Stimulated activated CD8-positive, alpha-beta memory T cell treated with anti-CD3 and anti-CD28 coated beads, Interleukin-15, amount 100 ng/mL, for 48 hours (primary cell): Measurements from ENCODE around the gene NTRK1.
"Not testable (repeated sequence)": the region's sequence is repeated elsewhere in the genome, so short reads cannot be mapped to it uniquely, and the experiment has no call there.

Experiments used
- DNase-seq, 2 donors: peaks; one replicate each; pipeline ENCODE4 v3.0.0-alpha.2; 2020; ENCODE audit warnings: low read depth in 2 of 2

Gene NTRK1

GRCh38 chr1:156913809-156914387 is 53.2 kb downstream of the NTRK1 start:
- no peak for DNase-seq

DNA sequence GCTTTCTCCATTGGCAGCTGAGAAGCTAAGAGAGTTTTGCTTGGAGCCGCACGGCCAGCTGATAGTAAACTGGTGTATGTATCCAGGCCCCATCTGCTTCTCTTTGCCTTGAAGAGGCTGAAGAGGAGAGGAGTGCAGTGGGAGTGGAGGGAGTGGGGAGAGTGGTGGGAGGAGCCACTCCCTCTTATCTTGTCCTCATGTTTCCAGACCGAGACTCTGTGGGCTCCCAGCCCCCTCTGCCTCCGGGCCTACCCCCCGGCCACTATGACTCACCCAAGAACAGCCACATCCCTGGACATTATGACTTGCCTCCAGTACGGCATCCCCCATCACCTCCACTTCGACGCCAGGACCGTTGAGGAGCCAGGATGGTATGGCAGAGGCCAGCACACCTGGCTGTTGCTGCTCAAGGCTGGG is 53.8 kb downstream of the NTRK1 start:
- DNase-seq = no peak

GRCh38 chr1:156920233-156921052 is 59.8 kb downstream of the NTRK1 start, which contains the start of gene LRRC71:
TSS of gene LRRC71 (plus strand) at chr1:156920632. CDS start at chr1:156920804, 172 bp downstream.
- peak; percentile 62 to 65 for DNase-seq

- DNase-seq = no peak
Measured at GRCh38 chr1:156921053-156921529, 60.4 kb downstream of the NTRK1 start.

DNA sequence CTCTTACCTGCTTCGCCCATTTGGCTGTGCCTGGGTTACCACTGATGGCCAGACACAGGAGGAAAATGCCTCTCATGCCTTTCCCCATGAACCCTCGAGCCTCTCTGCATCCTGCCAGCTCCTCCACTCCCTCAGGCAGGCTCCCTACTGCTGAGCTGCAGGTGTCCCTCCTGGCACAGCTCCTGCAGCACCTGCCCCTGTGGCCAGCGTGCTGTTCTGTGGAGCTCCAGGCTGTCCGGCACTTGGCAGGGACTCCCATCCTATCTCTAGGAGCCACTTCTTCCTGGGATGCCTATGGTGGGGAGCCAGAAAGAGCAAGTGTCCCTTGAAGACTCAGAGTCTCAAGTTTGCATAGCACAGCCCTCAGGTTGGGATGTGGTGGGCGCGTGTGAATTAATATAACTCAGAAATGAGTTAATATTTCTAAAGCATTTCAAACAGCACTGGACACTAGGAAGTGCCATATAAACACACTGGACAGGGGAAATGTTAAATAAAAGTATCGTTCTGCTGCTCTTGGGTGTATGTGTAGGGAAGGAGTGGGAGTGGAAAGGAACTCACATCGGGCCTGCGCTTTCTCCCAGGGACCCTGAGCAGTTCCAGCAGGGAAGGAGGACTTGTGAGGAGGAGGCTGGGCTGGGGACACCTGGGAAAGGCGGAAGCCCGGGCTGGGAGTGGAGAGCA is 62.5 kb downstream of the NTRK1 start:
- no peak for DNase-seq

DNA sequence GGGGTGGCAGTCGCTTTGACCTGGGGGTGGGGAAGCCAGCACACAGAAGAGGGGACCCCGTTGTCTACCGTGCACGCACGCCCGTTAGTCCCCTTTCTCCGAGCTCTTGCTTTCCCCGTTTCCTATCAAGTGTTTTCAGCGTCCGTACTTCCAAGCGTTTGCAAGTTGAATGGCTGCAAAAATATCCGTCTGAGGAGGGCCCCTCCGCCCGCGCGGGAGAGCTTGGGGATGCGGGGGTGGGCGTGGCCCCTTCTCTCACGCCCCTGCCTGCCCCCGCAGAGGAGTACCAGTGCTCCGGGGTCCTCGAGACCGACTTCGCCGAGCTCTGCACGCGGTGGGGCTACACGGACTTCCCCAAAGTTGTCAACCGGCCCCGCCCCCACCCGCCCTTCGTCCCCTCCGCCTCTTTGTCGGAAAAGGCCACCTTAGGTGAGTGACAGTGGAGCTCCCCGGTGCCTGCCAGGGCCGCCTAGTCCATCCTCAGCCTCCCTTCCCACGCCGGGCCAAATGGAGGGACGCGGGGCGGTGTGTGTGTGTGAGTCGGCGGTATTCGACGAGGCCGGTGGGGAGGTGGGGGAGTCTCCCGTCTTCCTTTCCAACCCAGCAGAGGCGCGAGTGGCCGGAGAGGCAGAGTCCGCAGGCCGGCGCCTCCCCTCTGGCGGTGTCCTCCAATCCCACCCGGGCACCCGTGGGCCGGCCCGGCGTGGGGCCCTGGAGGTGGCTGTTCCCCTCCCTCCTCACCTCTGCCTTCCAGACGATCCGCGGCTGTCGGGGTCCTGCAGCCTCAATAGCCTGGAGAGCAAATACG is 63.2 kb downstream of the NTRK1 start:
- DNase-seq = no peak

DNA sequence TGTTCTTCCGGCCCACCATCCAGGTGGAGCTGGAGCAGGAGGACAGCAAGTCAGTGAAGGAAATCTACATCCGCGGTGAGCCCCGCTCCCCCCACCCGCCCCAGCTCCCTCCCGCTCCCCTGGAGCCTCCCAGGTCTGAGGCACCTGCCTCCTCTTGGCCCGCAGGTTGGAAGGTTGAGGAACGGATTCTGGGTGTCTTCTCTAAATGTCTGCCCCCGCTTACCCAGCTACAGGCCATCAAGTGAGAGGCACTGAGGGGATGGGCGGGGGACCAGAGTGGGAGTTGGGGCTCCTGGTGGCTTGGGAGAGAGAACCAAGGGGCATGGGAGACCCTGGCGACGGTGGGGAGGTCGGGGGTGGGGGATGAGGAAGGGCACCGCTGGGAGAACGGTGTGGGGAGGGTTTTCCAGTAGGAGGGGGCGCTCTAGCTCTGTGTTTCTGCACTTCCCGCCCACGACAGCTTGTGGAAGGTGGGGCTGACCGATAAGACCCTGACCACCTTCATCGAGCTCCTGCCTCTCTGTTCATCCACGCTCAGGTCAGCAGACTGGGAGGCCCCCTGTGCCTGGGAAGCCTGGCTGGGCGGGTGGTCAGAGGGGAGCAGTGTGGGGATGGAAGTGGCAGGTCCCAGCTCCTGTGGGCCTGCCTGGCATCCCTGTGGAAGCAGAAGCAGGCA is 64.0 kb downstream of the NTRK1 start:
- no peak for DNase-seq

DNA sequence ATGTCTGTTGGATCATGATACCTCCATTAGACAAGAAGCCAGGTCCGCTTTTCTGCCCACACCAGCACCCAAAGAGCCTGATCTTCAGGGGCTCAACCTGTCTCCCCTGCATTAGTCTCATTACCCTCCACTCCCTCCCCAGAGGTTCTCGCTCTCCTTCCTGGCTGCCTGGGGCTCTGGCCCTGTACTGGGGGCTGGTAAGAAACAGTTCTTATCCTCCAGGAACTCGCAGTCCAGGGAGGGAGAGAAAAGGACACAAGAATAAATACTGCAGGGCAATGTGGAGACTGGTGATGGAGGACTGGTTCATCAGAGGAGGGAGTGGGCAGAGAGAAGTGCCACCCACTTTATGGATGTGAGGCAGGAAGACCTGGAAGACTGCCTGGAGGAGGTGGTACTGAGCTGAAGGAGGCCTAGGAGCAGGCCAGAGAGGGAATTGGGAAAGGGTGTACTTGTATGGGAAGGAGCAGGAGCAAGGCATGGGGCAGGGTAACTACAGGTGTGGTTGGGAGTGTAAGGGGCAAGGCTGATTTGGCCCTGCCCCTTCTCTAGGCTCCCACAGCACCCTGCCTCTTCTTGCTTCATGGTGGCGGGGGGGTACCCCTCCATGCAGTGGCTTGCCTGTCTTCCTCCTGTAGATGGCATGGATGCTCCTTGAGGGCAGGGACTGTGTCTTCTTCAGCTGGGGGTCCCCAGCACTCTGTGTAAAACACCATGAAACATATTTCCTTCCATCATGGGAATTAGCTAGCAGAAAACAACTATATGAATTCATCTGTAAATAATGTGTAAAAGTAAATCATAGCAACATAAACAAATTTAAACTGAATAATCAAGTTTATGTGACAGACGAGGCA is 64.7 kb downstream of the NTRK1 start:
- DNase-seq = no peak

- DNase-seq = peak; percentile 55 to 66
Measured at GRCh38 chr1:156926175-156926574, 65.5 kb downstream of the NTRK1 start.

DNA sequence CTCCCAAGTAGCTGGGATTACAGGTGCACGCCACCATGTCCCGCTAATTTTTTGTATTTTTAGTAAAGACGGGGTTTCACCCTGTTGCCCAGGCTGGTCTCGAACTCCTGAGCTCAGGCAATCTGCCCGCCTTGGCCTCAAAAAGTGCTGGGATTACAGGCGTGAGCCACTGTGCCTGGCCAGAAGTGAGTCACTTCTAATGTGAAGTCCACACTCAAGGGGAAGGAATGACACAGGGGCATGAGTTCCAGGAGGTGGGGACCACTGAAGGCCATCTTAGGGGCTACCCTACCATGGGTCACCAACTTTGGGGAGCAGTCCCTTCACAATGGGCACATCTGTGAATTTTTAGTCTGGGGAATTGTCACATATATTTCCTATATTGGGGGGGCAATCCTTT is 66.0 kb downstream of the NTRK1 start:
- DNase-seq = not testable (repeated sequence)

- DNase-seq = peak; percentile 46 to 52
Measured at GRCh38 chr1:156927215-156928042, 66.8 kb downstream of the NTRK1 start.

DNA sequence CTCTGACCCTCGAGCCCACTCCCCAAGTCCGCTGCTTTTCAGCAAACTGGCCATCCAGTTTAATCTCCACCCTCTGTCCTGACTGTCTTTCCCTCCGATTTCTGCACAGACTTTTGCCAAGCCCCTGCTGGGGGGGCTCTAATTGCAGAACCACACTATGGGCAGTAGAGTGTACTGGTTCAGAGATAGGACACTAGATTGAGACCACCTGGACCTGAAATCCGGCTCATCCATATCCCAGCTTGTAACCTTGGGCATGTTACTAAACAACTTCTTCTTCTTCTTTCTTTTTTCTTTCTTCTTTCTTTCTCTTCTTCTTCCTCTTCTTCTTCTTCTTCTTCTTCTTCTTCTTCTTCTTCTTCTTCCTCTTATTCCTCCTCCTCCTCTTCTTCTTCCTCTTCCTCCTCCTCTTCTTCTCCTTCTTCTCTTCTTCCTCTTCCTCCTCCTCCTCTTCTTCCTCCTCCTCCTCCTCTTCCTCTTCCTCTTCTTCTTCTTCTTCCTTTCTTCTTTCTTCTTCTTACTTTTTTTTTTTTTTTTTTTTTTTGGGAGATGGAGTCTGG is 67.5 kb downstream of the NTRK1 start:
- DNase-seq = no peak

DNA sequence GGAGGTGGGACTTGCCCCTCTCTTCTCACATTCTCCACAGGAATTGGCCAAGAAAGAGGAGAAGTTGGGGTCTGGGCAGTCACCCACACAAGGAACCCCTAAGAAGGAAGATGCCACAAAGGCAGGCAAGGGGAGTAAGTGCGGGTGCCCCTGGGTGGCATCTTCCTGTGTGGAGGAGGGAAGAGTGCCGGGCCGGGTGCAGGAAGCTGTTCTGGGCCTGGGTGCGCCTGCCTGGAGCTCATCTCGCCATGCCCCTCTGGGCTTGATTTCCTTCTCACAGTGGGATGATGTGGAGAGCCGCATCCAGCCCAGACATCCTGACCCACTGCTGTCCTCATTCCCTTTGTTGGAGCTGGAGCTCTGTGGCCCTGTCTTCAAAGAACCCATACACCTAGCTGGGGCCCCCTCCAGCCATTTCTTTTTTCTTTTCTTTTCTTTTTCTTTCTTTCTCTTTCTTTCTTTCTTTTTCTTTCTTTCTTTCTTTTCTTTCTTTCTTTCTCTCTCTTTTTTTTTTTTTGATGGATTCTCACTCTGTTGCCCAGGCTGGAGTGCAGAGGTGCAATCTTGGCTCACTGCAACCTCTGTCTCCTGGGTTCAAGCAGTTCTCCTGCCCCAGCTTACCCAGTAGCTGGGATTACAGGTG is 69.1 kb downstream of the NTRK1 start:
- DNase-seq = no peak

DNA sequence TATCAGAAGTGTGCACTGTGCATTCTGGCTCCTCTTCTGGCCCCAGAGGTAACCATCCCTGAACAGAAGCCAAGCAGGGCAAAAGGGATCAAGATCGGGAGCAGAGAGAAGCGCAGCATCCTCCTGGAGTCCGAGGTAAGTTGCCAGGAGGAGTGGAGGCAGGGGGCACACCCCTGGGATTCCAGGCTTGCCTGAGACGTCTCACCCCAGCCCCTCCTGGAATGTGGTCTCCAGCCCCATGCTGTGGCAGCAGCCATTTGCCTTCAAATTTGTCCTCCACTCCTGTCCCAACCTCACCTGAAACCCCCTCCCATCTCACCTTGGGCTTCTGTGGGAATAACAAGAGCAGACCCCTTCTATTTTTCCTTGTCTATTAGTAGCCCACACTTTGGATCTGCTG is 69.8 kb downstream of the NTRK1 start:
- DNase-seq = no peak
